Neutrophil (primary cell): ENCODE measurements around the gene PAIP2.

Experiments
- H3K27ac ChIP-seq: fragments of 200-600 bp; sonication (generic); 2 replicates; pipeline ENCODE4 v1.5.1; 2016; ENCODE audit warnings: mild to moderate bottlenecking, moderate library complexity
- H3K27me3 ChIP-seq: fragments of 200-600 bp; sonication (generic); 2 replicates; pipeline ENCODE4 v1.6.0; 2016; ENCODE audit warnings: mild to moderate bottlenecking
- H3K36me3 ChIP-seq: fragments of 200-600 bp; sonication (generic); 2 replicates; pipeline ENCODE4 v1.5.1; 2017
- H3K4me1 ChIP-seq, 2 experiments: fragments of 200-600 bp in 1 of 2; sonication (generic) in 1 of 2; 1 replicate in 1 of 2; 2 replicates in 1 of 2; pipeline versions ENCODE4 v1.5.1 to v1.6.1; 2013 to 2016; ENCODE audit warnings: low read depth in 1 of 2, low read length in 1 of 2, mild to moderate bottlenecking in 1 of 2, moderate library complexity in 1 of 2; ENCODE audit not compliant: control insufficient read depth in 1 of 2, insufficient read depth in 1 of 2
- H3K4me3 ChIP-seq, 2 experiments: fragments of 200-600 bp in 1 of 2; sonication (generic) in 1 of 2; 1 replicate in 1 of 2; 2 replicates in 1 of 2; pipeline ENCODE4 v1.5.1; 2013 to 2016; ENCODE audit warnings: low read depth in 1 of 2, low read length in 1 of 2, mild to moderate bottlenecking in 1 of 2, moderate library complexity in 1 of 2
- H3K9me3 ChIP-seq: fragments of 200-600 bp; sonication (generic); 2 replicates; pipeline ENCODE4 v1.5.1; 2016
- TF ChIP-seq, protein P1 (sequence below): fragments of 200-600 bp; sonication (generic); IDR thresholded peaks from 2 replicates; pipeline ENCODE4 v1.5.1; 2016; ENCODE audit warnings: antibody characterized with exemption

PAIP2 gene

DNA sequence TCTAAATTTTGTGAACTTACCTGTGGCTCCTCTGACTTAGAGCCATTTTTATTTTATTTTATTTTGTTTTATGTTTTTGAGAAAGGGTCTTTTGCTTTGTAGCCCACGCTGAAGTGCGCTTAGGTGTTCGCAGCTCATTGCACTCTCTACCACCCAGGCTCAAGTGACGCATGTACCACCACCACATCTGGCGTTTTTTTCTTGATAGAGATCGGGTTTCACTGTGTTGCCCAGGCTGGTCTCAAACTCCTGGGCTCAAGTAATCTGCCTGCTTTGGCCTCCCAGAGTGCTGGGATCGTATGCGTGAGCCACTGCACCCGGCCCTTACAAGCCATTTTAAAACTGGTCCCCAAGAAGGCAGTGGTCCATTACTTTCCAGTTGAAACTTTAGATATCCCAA lies 29.6 kb upstream of the PAIP2 start:
- Histone ChIP-seq H3K9me3 (no peaks in the 10 kb centered on the region), H3K27me3 (no peaks in the 10 kb centered on the region), H3K4me3 (no peak overlapping the region), H3K36me3 (peaks cover 13% of the 10 kb centered on the region), H3K27ac (no peak overlapping the region), H3K4me1 (peaks cover 0 to 3% of the 10 kb centered on the region in 2 experiments)
- TF ChIP-seq, protein P1, sequence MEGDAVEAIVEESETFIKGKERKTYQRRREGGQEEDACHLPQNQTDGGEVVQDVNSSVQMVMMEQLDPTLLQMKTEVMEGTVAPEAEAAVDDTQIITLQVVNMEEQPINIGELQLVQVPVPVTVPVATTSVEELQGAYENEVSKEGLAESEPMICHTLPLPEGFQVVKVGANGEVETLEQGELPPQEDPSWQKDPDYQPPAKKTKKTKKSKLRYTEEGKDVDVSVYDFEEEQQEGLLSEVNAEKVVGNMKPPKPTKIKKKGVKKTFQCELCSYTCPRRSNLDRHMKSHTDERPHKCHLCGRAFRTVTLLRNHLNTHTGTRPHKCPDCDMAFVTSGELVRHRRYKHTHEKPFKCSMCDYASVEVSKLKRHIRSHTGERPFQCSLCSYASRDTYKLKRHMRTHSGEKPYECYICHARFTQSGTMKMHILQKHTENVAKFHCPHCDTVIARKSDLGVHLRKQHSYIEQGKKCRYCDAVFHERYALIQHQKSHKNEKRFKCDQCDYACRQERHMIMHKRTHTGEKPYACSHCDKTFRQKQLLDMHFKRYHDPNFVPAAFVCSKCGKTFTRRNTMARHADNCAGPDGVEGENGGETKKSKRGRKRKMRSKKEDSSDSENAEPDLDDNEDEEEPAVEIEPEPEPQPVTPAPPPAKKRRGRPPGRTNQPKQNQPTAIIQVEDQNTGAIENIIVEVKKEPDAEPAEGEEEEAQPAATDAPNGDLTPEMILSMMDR = no peak

DNA sequence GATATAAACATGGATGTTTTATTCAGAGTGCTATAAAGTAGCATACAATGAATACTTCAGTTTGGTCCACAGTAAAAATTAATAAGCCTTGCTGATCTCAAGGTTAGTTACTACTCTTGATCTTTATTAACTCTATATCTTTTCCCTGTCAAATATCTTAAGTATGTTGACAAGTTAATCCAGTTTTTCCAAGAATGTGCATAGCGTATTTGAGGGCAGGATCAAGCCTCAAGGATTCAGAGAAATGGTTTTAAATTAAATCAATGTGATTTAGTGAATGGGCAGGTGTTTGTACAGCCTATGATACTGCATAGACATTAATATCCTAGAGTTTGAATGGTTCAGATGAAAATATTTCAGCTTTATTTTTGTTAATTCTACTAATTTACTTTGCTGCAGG lies 27.4 kb upstream of the PAIP2 start:
- H3K36me3 ChIP-seq = peaks cover 33% of the 10 kb centered on the region

DNA sequence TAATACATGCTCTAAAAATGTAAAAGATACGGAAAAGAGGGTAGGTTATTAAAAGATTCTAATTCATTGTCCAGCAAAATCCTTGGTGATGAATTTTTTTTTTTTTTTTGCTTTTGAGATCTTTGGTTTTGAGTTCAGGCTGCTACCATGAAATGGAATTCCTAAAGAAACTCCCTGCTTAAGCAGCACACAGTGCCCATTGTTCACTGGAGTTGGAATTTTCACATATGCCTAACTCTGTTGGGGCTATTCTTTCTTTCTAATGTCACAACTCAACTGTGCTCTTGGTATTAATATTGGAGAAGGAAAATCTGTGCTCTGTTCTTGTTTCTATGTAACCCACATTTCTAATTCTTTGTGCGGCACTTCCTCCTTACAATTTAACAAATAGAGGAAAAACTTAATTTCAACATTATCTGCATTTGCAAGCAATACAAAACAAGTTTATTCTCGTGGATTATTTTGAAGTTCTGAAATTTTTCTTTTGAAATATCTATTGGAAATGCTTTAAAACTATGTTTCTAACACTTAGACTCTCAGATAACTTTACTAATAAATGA lies 26.5 kb upstream of the PAIP2 start:
- H3K27ac ChIP-seq = peak overlapping the region; percentile 35
- TF ChIP-seq, protein P1 = no peak
- peaks cover 40% of the 10 kb centered on the region for H3K36me3 ChIP-seq
- peaks cover 0 to 3% of the 10 kb centered on the region in 2 experiments for H3K4me1 ChIP-seq
- H3K9me3 ChIP-seq = no peaks in the 10 kb centered on the region
- H3K27me3 ChIP-seq = no peaks in the 10 kb centered on the region
- H3K4me3 ChIP-seq = no peak overlapping the region

More for the DNA sequence above, 27.4 kb upstream of the PAIP2 start:
- Histone ChIP-seq H3K4me1 (peaks cover 0 to 3% of the 10 kb centered on the region in 2 experiments), H3K9me3 (no peaks in the 10 kb centered on the region), H3K4me3 (no peak overlapping the region), H3K27ac (no peak overlapping the region), H3K27me3 (no peaks in the 10 kb centered on the region)
- TF ChIP-seq, protein P1 = no peak

DNA sequence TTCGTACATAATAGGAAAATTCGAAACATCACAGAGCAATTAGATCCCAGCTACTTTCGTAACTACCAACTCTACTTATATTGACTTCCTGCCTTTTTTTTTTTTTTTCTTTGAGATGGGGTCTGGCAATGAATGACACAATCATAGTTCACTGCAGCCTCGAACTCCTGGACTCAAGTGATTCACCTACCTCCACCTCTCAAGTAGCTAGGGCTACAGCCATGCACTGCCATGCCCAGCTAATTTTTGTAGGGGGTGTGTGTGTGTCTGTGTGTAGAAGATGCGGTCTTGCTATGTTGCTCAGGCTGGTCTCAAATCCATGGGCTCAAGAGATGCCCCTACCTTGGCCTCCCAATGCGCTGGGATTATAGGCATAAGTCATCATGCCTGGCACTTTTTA lies 5.8 kb upstream of the PAIP2 start:
- TF ChIP-seq, protein P1 = no peak
- H3K4me1 ChIP-seq = peaks cover 1 to 4% of the 10 kb centered on the region in 2 experiments
- H3K27me3 ChIP-seq = no peaks in the 10 kb centered on the region
- H3K27ac ChIP-seq = no peak overlapping the region
- no peaks in the 10 kb centered on the region for H3K9me3 ChIP-seq
- H3K36me3 ChIP-seq = peaks cover 17% of the 10 kb centered on the region
- no peak overlapping the region for H3K4me3 ChIP-seq

DNA sequence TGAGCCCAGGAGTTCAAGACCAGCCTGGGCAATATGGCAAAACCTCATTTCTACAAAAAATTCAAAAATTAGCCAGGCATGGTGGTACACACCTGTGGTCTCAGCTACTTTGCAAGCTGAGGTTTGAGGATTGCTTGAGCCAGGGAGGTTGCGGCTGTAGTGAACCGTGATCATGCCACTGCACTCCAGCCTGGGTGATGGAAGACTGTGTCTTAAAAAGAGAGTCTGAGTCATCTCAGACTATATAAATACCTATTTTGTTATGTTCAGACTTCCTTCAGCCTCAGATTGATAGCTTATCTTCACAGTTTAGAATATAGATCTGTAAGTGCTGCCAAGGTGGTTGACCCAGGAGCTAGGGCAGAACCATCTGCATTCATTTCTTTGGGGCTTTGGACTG lies 1.6 kb upstream of the PAIP2 start:
- H3K27ac ChIP-seq = no peak overlapping the region
- H3K27me3 ChIP-seq = no peaks in the 10 kb centered on the region
- H3K4me1 ChIP-seq = peaks cover 22 to 31% of the 10 kb centered on the region in 2 experiments
- TF ChIP-seq, protein P1 = no peak
- H3K36me3 ChIP-seq = no peaks in the 10 kb centered on the region
- no peaks in the 10 kb centered on the region for H3K9me3 ChIP-seq
- H3K4me3 ChIP-seq = no peak overlapping the region
